Measurements from ENCODE around the gene LYRM4.

The LYRM4 gene

GRCh38 chr6:5174244-5174643 lies 86.5 kb downstream of the LYRM4 start:
- ATAC-seq (peak; percentile 97), DNase-seq (peak; percentile 49)
- Mint-ChIP-seq H3K4me3 (peak overlapping the region; percentile 61), H3K27ac (peak overlapping the region; percentile 80), H3K27me3 (no peaks in the 10 kb centered on the region), H3K36me3 (ENCODE audit: low read depth) (peaks cover 2% of the 10 kb centered on the region), H3K9me3 (no peaks in the 10 kb centered on the region), H3K4me1 (peaks cover 53% of the 10 kb centered on the region)

- ATAC-seq (no peak), DNase-seq (no peak)
- H3K4me3 Mint-ChIP-seq = peak overlapping the region; percentile 61
- no peaks in the 10 kb centered on the region for H3K9me3 Mint-ChIP-seq
- peaks cover 2% of the 10 kb centered on the region for H3K36me3 Mint-ChIP-seq (ENCODE audit: low read depth)
- H3K27ac Mint-ChIP-seq = peak overlapping the region; percentile 80
- no peaks in the 10 kb centered on the region for H3K27me3 Mint-ChIP-seq
- peaks cover 50% of the 10 kb centered on the region for H3K4me1 Mint-ChIP-seq
Measured at GRCh38 chr6:5173810-5174209, 86.9 kb downstream of the LYRM4 start.

GRCh38 chr6:5172897-5173474 lies 87.8 kb downstream of the LYRM4 start:
- no peak overlapping the region for H3K27ac Mint-ChIP-seq
- ATAC-seq = no peak
- peaks cover 46% of the 10 kb centered on the region for H3K4me1 Mint-ChIP-seq

GRCh38 chr6:5172041-5172653 lies 88.6 kb downstream of the LYRM4 start:
- Mint-ChIP-seq H3K4me3 (no peak overlapping the region), H3K4me1 (peaks cover 38% of the 10 kb centered on the region), H3K27me3 (no peaks in the 10 kb centered on the region), H3K9me3 (no peaks in the 10 kb centered on the region), H3K27ac (no peak overlapping the region), H3K36me3 (ENCODE audit: low read depth) (peaks cover 2% of the 10 kb centered on the region)
- ATAC-seq = no peak
- DNase-seq = no peak

More at GRCh38 chr6:5172897-5173474, 87.8 kb downstream of the LYRM4 start:
- Mint-ChIP-seq H3K27me3 (no peaks in the 10 kb centered on the region), H3K36me3 (ENCODE audit: low read depth) (peaks cover 2% of the 10 kb centered on the region), H3K4me3 (no peak overlapping the region), H3K9me3 (no peaks in the 10 kb centered on the region)
- DNase-seq = no peak

- Mint-ChIP-seq H3K9me3 (no peaks in the 10 kb centered on the region), H3K27me3 (no peaks in the 10 kb centered on the region), H3K4me1 (no peaks in the 10 kb centered on the region), H3K36me3 (ENCODE audit: low read depth) (peaks cover 4% of the 10 kb centered on the region), H3K27ac (no peak overlapping the region), H3K4me3 (no peak overlapping the region)
- no peak for ATAC-seq
- no peak for DNase-seq
Measured at GRCh38 chr6:5167501-5167900, 93.2 kb downstream of the LYRM4 start.

- Mint-ChIP-seq H3K9me3 (no peaks in the 10 kb centered on the region), H3K27ac (no peak overlapping the region), H3K4me1 (no peaks in the 10 kb centered on the region), H3K36me3 (ENCODE audit: low read depth) (peaks cover 4% of the 10 kb centered on the region), H3K4me3 (no peak overlapping the region), H3K27me3 (no peaks in the 10 kb centered on the region)
- DNase-seq (no peak), ATAC-seq (no peak)
Measured at GRCh38 chr6:5164092-5164491, 96.7 kb downstream of the LYRM4 start.

- H3K27ac Mint-ChIP-seq = no peak overlapping the region
Measured at GRCh38 chr6:5163247-5163646, 97.5 kb downstream of the LYRM4 start.

GRCh38 chr6:5162355-5162754 lies 98.4 kb downstream of the LYRM4 start:
- Mint-ChIP-seq H3K27ac (no peak overlapping the region), H3K36me3 (ENCODE audit: low read depth) (peaks cover 4% of the 10 kb centered on the region), H3K4me1 (no peaks in the 10 kb centered on the region), H3K27me3 (no peaks in the 10 kb centered on the region), H3K9me3 (no peaks in the 10 kb centered on the region), H3K4me3 (no peak overlapping the region)
- DNase-seq = no peak
- no peak for ATAC-seq

More at GRCh38 chr6:5163247-5163646, 97.5 kb downstream of the LYRM4 start:
- Mint-ChIP-seq H3K9me3 (no peaks in the 10 kb centered on the region), H3K4me1 (no peaks in the 10 kb centered on the region), H3K4me3 (no peak overlapping the region), H3K36me3 (ENCODE audit: low read depth) (peaks cover 4% of the 10 kb centered on the region), H3K27me3 (no peaks in the 10 kb centered on the region)
- no peak for DNase-seq
- no peak for ATAC-seq

- Mint-ChIP-seq H3K36me3 (ENCODE audit: low read depth) (peaks cover 4% of the 10 kb centered on the region), H3K27me3 (no peaks in the 10 kb centered on the region), H3K4me1 (no peaks in the 10 kb centered on the region), H3K4me3 (no peak overlapping the region), H3K9me3 (no peaks in the 10 kb centered on the region), H3K27ac (no peak overlapping the region)
- no peak for DNase-seq
- ATAC-seq = no peak
Measured at GRCh38 chr6:5160206-5160605, 100.5 kb downstream of the LYRM4 start.

GRCh38 chr6:5159162-5159561 lies 101.6 kb downstream of the LYRM4 start:
- Mint-ChIP-seq H3K36me3 (ENCODE audit: low read depth) (no peaks in the 10 kb centered on the region), H3K27me3 (no peaks in the 10 kb centered on the region), H3K9me3 (no peaks in the 10 kb centered on the region), H3K4me3 (no peak overlapping the region), H3K27ac (no peak overlapping the region), H3K4me1 (no peaks in the 10 kb centered on the region)
- ATAC-seq (no peak), DNase-seq (no peak)

GRCh38 chr6:5158180-5158579 lies 102.6 kb downstream of the LYRM4 start:
- no peaks in the 10 kb centered on the region for H3K27me3 Mint-ChIP-seq
- H3K4me1 Mint-ChIP-seq = no peaks in the 10 kb centered on the region
- no peaks in the 10 kb centered on the region for H3K9me3 Mint-ChIP-seq
- H3K4me3 Mint-ChIP-seq = no peak overlapping the region
- H3K36me3 Mint-ChIP-seq (ENCODE audit: low read depth) = no peaks in the 10 kb centered on the region
- DNase-seq = no peak
- no peak overlapping the region for H3K27ac Mint-ChIP-seq
- no peak for ATAC-seq

GRCh38 chr6:5157621-5158138 lies 103.1 kb downstream of the LYRM4 start:
- no peaks in the 10 kb centered on the region for H3K27me3 Mint-ChIP-seq
- no peaks in the 10 kb centered on the region for H3K36me3 Mint-ChIP-seq (ENCODE audit: low read depth)
- H3K4me3 Mint-ChIP-seq = no peak overlapping the region
- H3K27ac Mint-ChIP-seq = no peak overlapping the region
- no peaks in the 10 kb centered on the region for H3K9me3 Mint-ChIP-seq
- ATAC-seq (no peak), DNase-seq (no peak)
- H3K4me1 Mint-ChIP-seq = no peaks in the 10 kb centered on the region

- Mint-ChIP-seq H3K27me3 (no peaks in the 10 kb centered on the region), H3K4me3 (no peak overlapping the region), H3K9me3 (no peaks in the 10 kb centered on the region), H3K27ac (no peak overlapping the region), H3K4me1 (no peaks in the 10 kb centered on the region), H3K36me3 (ENCODE audit: low read depth) (no peaks in the 10 kb centered on the region)
- no peak for DNase-seq
- no peak for ATAC-seq
Measured at GRCh38 chr6:5156627-5157026, 104.1 kb downstream of the LYRM4 start.

- ATAC-seq = no peak
- Mint-ChIP-seq H3K9me3 (no peaks in the 10 kb centered on the region), H3K36me3 (ENCODE audit: low read depth) (no peaks in the 10 kb centered on the region), H3K4me3 (no peak overlapping the region), H3K4me1 (no peaks in the 10 kb centered on the region), H3K27me3 (no peaks in the 10 kb centered on the region), H3K27ac (no peak overlapping the region)
- no peak for DNase-seq
Measured at GRCh38 chr6:5155906-5156305, 104.8 kb downstream of the LYRM4 start.

- H3K4me3 Mint-ChIP-seq = no peak overlapping the region
- H3K27me3 Mint-ChIP-seq = no peaks in the 10 kb centered on the region
- DNase-seq (no peak), ATAC-seq (no peak)
- no peaks in the 10 kb centered on the region for H3K4me1 Mint-ChIP-seq
- no peak overlapping the region for H3K27ac Mint-ChIP-seq
- no peaks in the 10 kb centered on the region for H3K36me3 Mint-ChIP-seq (ENCODE audit: low read depth)
- H3K9me3 Mint-ChIP-seq = no peaks in the 10 kb centered on the region
Measured at GRCh38 chr6:5153186-5153585, 107.6 kb downstream of the LYRM4 start.
